ENCODE results near the gene CDK5RAP3.
"Not testable (repeated sequence)": the region's sequence is repeated elsewhere in the genome, so short reads cannot be mapped to it uniquely, and the experiment has no call there.

Gene CDK5RAP3

GRCh38 chr17:47980541-47980940 is 9.6 kb downstream of the CDK5RAP3 start:
- DNase-seq = no peak

GRCh38 chr17:47981462-47981861 is 10.5 kb downstream of the CDK5RAP3 start:
- DNase-seq = no peak

- no peak for DNase-seq
Observed at GRCh38 chr17:47982091-47982617, 11.2 kb downstream of the CDK5RAP3 start.

- DNase-seq = no peak
Observed at GRCh38 chr17:47982645-47983390, 11.9 kb downstream of the CDK5RAP3 start.

GRCh38 chr17:47983492-47984223 is 12.7 kb downstream of the CDK5RAP3 start:
- no peak for DNase-seq

- no peak for DNase-seq
Observed at GRCh38 chr17:47986520-47986919, 15.6 kb downstream of the CDK5RAP3 start.

- DNase-seq = peak; percentile 72
Observed at GRCh38 chr17:47987240-47987835, 16.4 kb downstream of the CDK5RAP3 start.

GRCh38 chr17:47988445-47988844 is 17.5 kb downstream of the CDK5RAP3 start:
- not testable (repeated sequence) for DNase-seq

- DNase-seq = no peak
Observed at GRCh38 chr17:47989159-47989558, 18.2 kb downstream of the CDK5RAP3 start.

GRCh38 chr17:47989700-47990099 is 18.8 kb downstream of the CDK5RAP3 start:
- no peak for DNase-seq

- DNase-seq = no peak
Observed at GRCh38 chr17:47990962-47991731, 20.2 kb downstream of the CDK5RAP3 start.

- no peak for DNase-seq
Observed at GRCh38 chr17:47992216-47992615, 21.3 kb downstream of the CDK5RAP3 start.

GRCh38 chr17:47993031-47993564 is 22.2 kb downstream of the CDK5RAP3 start:
- DNase-seq = no peak

- DNase-seq = no peak
Observed at GRCh38 chr17:47993964-47994363, 23.1 kb downstream of the CDK5RAP3 start.

GRCh38 chr17:47994724-47995123 is 23.8 kb downstream of the CDK5RAP3 start:
- no peak for DNase-seq

GRCh38 chr17:47995241-47995935 is 24.5 kb downstream of the CDK5RAP3 start:
- no peak for DNase-seq

- DNase-seq = no peak
Observed at GRCh38 chr17:47996201-47996600, 25.3 kb downstream of the CDK5RAP3 start.

- DNase-seq = no peak
Observed at GRCh38 chr17:47997586-47997985, 26.7 kb downstream of the CDK5RAP3 start.

- no peak for DNase-seq
Observed at GRCh38 chr17:47998044-47998443, 27.1 kb downstream of the CDK5RAP3 start.

GRCh38 chr17:47999582-47999981 is 28.7 kb downstream of the CDK5RAP3 start:
- no peak for DNase-seq

- DNase-seq = no peak
Observed at GRCh38 chr17:48001197-48001596, 30.3 kb downstream of the CDK5RAP3 start.

GRCh38 chr17:48001657-48002056 is 30.7 kb downstream of the CDK5RAP3 start:
- DNase-seq = not testable (repeated sequence)

Measured in NCI-H345 (cell line).